LNCAP (cell line): Measurements from ENCODE around the gene TRIM34.

Experiments used
- CTCF ChIP-seq: fragments of 450-650 bp; IDR thresholded peaks from 2 replicates; pipeline ENCODE4 v1.5.1; 2017; ENCODE audit warnings: mild to moderate bottlenecking

The TRIM34 gene

GRCh38 chr11:5593146-5593545, 31.7 kb upstream of the TRIM34 start:
- no peak for TF ChIP-seq CTCF

- no peak for TF ChIP-seq CTCF
Observed at GRCh38 chr11:5596607-5597201, 28.1 kb upstream of the TRIM34 start, which contains the start of gene TRIM6. TRIM6 (plus strand) TSS chr11:5596637; CDS start chr11:5596898, 261 bp downstream.

GRCh38 chr11:5597953-5598352, 26.8 kb upstream of the TRIM34 start:
- TF ChIP-seq CTCF: no peak

- TF ChIP-seq CTCF: peak; percentile 82
Observed at GRCh38 chr11:5600374-5600851, 24.4 kb upstream of the TRIM34 start.

- TF ChIP-seq CTCF: no peak
Observed at GRCh38 chr11:5603326-5603725, 21.5 kb upstream of the TRIM34 start.

- no peak for TF ChIP-seq CTCF
Observed at GRCh38 chr11:5604896-5605295, 19.9 kb upstream of the TRIM34 start.

GRCh38 chr11:5605849-5606248, 19.0 kb upstream of the TRIM34 start:
- no peak for TF ChIP-seq CTCF

GRCh38 chr11:5608808-5609207, 16.0 kb upstream of the TRIM34 start:
- no peak for TF ChIP-seq CTCF
